ENCODE data around the gene AUTS2.

- no peak for TF ChIP-seq YY1 (IDR thresholded peaks at IDR 0.05; ENCODE audit: insufficient read depth, insufficient read length)
- TF ChIP-seq SUZ12 (IDR thresholded peaks at IDR 0.05; ENCODE audit: extremely low read depth, insufficient read depth, insufficient read length), result no peak
These were observed 170.8 kb downstream of the AUTS2 start for GRCh38 chr7:69768986-69769595.
